ENCODE measurements around the gene CELF2.
A peak's percentile ranks its signal among the peaks of the same experiment; 100 is the strongest.
"Not testable (repeated sequence)": the region's sequence is repeated elsewhere in the genome, so short reads cannot be mapped to it uniquely, and the experiment has no call there.

The CELF2 gene

GRCh38 chr10:11330383-11331045, 312.8 kb downstream of the CELF2 start:
- DNase-seq (ENCODE audit: low read depth) = peak; percentile 51

DNA sequence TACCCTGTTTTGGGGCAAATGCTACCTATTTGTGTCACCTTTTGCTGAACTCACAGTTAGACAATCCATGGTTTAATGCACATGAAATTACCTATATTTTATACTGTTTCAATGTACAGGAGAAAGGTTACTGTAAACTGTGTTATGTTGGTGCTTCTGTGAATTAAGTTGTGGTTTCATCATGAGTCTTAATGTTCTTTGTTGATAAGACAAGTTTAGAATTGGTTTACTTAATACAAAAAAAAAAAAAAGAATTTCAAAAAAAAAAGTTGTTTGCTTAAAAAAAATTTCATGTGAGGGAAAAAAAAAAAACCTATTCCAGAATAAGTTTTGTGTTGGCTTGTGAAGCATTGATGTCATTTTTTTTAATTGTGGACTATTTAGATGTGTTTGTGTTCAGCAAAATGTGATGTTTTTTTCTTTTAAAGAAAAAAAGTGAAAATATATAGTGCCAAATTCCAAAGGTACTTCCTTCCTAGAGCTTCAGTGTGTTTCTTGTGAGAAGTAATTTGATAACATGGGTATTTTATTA, 313.4 kb downstream of the CELF2 start:
- no peak for DNase-seq (ENCODE audit: low read depth)

GRCh38 chr10:11331726-11332125, 314.1 kb downstream of the CELF2 start:
- DNase-seq (ENCODE audit: low read depth) = peak; percentile 8

DNA sequence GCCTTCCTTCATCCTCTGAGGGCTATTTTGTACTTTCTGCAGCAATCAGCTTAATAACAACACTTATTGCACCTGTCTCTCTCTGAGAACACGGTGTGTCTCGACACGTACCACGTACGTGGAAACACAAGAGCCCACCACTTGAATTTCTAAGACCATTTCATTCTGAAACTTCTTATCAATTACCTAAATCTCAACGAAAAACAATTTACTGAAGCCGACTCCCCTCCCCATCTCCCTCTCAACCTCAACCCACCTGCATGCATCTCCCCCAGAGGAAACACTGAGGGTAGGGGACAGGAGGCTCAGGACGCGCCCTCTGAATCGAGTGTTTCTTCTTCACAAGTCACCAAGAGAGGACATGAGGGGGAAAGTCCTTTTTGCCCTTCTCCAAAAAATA, 315.2 kb downstream of the CELF2 start:
- DNase-seq (ENCODE audit: low read depth) = no peak

GRCh38 chr10:11334436-11334835, 316.8 kb downstream of the CELF2 start:
- DNase-seq (ENCODE audit: low read depth) = no peak

- no peak for DNase-seq (ENCODE audit: low read depth)
Measured at GRCh38 chr10:11335167-11335652, 317.5 kb downstream of the CELF2 start.

- DNase-seq (ENCODE audit: low read depth) = no peak
Measured at GRCh38 chr10:11335881-11336430, 318.3 kb downstream of the CELF2 start.

DNA sequence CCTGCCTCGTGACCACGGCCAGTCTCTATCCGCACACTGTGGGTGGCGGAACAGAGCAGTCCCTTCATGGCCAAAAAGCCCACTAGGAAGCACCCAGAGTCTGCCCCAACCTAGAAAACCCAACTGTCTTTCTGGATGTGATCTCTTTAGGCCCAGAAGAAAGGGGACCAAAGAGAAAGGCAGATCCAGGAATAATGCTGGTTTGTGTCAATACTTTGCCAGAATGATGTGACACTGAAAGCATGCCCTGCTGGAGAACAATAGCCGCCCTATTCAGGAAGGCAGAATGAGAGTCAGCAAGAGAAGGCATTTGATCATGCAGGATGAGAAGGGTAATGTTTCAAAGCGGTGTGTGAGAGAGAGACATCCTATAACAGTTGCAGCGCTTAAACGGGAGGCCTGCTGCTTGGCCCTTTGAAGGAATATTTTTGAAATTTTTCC, 319.1 kb downstream of the CELF2 start:
- no peak for DNase-seq (ENCODE audit: low read depth)

DNA sequence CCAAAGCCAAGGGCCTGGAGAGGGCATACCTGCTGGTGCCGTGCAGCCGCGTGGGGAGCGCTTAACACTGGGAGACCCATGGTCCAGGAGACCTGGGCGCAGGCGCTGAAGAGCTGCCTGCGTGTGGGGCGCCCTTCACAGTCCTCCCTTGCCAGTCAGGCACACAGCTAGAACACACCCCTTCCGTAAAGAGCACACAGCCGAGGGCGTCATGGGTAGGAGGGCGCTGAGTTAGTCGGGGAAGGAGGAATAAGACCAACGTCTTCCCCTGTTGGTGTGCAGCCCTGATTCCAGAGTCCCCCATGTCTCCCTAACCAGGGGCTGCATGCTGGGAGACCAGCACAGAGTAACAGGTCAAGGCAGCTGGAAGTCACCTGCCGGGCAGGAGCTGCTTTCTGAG, 319.8 kb downstream of the CELF2 start:
- DNase-seq (ENCODE audit: low read depth) = no peak

GRCh38 chr10:11338160-11338844, 320.6 kb downstream of the CELF2 start:
- no peak for DNase-seq (ENCODE audit: low read depth)

DNA sequence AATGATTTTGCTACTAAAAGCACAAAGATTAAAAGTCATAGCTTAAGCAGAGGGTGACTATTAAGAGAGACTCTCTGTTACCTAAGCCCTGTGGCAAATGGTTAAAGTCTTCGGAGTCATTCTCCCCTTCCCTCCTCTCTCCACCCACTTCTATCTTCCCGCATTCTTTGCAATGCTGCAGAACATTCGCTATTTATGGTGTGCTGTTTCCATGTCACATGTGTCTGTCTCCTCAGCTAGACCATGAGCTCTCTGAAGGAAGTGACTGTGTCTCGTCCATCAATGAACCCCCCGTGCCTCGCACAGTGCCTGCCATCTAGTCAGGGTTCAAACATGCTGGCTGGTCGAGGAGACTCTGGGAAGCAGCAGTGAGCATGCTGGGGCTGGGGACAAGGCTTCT, 321.3 kb downstream of the CELF2 start:
- no peak for DNase-seq (ENCODE audit: low read depth)

DNA sequence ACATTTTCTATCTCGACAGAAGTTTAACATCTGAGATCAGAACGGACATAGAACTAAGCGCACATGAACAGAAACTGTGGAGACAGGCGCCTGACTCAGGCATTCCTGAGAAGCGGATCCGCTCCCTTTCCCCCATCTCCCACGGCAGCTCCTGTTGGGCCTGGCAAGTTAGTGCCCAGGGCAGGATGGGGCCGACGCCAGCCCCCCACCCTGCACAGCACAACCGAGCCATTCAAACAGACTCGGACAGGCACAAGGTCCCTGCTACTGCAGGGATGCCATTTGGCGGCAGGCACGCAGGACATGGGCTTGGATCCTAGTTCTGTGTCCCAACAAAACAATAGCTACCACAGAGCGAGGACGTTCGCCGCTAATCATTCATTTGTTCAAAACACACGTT, 322.0 kb downstream of the CELF2 start:
- DNase-seq (ENCODE audit: low read depth) = no peak

GRCh38 chr10:11341283-11341960, 323.8 kb downstream of the CELF2 start:
- DNase-seq (ENCODE audit: low read depth) = no peak

- no peak for DNase-seq (ENCODE audit: low read depth)
Measured at GRCh38 chr10:11344081-11344480, 326.4 kb downstream of the CELF2 start.

GRCh38 chr10:11344550-11344949, 326.9 kb downstream of the CELF2 start:
- no peak for DNase-seq (ENCODE audit: low read depth)

- DNase-seq (ENCODE audit: low read depth) = no peak
Measured at GRCh38 chr10:11345224-11346054, 327.8 kb downstream of the CELF2 start.

DNA sequence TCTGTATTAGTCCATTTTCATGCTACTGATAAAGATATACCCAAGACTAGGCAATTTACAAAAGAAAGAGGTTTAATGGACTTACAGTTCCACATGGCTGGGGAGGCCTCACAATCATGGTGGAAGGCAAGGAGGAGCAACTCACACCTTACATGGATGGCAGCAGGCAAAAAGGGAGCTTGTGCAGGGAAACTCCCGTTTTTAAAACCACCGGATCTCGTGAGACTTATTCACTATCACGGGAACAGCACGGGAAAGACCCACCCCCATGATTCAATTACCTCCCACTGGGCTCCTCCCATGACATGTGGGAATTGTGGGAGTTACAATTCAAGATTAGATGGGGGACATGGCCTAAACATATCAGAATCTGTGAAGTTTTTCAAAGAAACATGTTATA, 329.9 kb downstream of the CELF2 start:
- not testable (repeated sequence) for DNase-seq (ENCODE audit: low read depth)

- no peak for DNase-seq (ENCODE audit: low read depth)
Measured at GRCh38 chr10:11351801-11352200, 334.1 kb downstream of the CELF2 start.

GRCh38 chr10:11353006-11353896, 335.6 kb downstream of the CELF2 start:
- DNase-seq (ENCODE audit: low read depth) = no peak

- DNase-seq (ENCODE audit: low read depth) = no peak
Measured at GRCh38 chr10:11354823-11355222, 337.2 kb downstream of the CELF2 start.

DNA sequence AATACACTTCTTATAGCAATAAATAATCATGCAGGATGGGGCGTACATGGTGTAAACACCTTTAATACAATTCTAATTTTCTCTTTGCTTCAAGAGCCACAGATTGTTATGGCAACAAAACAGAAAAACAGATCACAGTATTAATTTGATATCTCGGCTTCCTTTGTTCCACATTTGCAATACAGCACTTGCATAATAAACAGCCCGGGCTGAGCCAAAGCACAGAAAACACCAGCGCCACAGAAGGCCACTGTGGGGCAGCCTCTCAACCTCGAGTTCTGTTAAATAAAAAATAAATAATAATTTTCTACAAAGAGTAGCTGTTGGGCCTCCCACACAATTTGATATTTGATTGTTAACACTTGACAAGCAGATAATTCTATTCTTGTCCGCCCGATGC, 337.9 kb downstream of the CELF2 start:
- no peak for DNase-seq (ENCODE audit: low read depth)
